Measurements from ENCODE around the gene AATF.

GRCh38 chr17:36947922-36948716, 635 bp upstream of the AATF start:
- TF ChIP-seq HOMEZ (CRISPR knock-in tag; IDR thresholded peaks at IDR 0.05) (no peak), HMGXB4 (CRISPR knock-in tag; IDR thresholded peaks at IDR 0.05) (no peak), NCOA2 (IDR thresholded peaks at IDR 0.05; ENCODE audit: partially characterized antibody in 2 of 2) (no peak), SIN3A (IDR thresholded peaks at IDR 0.05; ENCODE audit: borderline replicate concordance in 2 of 2, control insufficient read depth in 1 of 2, low read depth in 2 of 2, low read length in 2 of 2) (no peak), TAF1 (IDR thresholded peaks at IDR 0.05; ENCODE audit: control insufficient read depth, extremely low read depth, insufficient read depth, low read length, severe bottlenecking) (no peak), EGR1 (conservative IDR thresholded peaks at IDR 0.05) (no peak), ZNF277 (CRISPR knock-in tag; IDR thresholded peaks at IDR 0.05; ENCODE audit: borderline replicate concordance) (no peak), STAT5B (CRISPR knock-in tag; IDR thresholded peaks at IDR 0.05) (no peak), MED1 (CRISPR knock-in tag; IDR thresholded peaks at IDR 0.05; ENCODE audit: borderline replicate concordance) (no peak), SRF (CRISPR knock-in tag; IDR thresholded peaks at IDR 0.05) (no peak), HDGF (IDR thresholded peaks at IDR 0.05) (no peak), BRD4 (IDR thresholded peaks at IDR 0.05) (no peak), ELF1 (tag; IDR thresholded peaks at IDR 0.05) (no peak)
